HG03135 (cell line): ENCODE measurements around the gene TLE3.

Experiments used
- ATAC-seq: cut with Tn5 transposase; IDR thresholded peaks from one replicate; pipeline ENCODE4 v1.9.1; 2021; ENCODE audit warnings: mild to moderate bottlenecking, moderate library complexity; ENCODE audit not compliant: unreplicated experiment

Gene TLE3

GRCh38 chr15:70013656-70014313, 83.9 kb downstream of the TLE3 start:
- no peak for ATAC-seq

GRCh38 chr15:70012895-70013294, 84.8 kb downstream of the TLE3 start:
- no peak for ATAC-seq

- ATAC-seq = no peak
Observed at GRCh38 chr15:70008697-70009290, 88.9 kb downstream of the TLE3 start.

GRCh38 chr15:70006259-70007147, 91.2 kb downstream of the TLE3 start:
- no peak for ATAC-seq

GRCh38 chr15:70004826-70005225, 92.9 kb downstream of the TLE3 start:
- no peak for ATAC-seq

- no peak for ATAC-seq
Observed at GRCh38 chr15:70002897-70003296, 94.8 kb downstream of the TLE3 start.

GRCh38 chr15:70001859-70002258, 95.9 kb downstream of the TLE3 start:
- ATAC-seq = no peak

GRCh38 chr15:69999392-70000085, 98.2 kb downstream of the TLE3 start:
- no peak for ATAC-seq

GRCh38 chr15:69998541-69999391, 99.0 kb downstream of the TLE3 start:
- ATAC-seq = no peak

- ATAC-seq = no peak
Observed at GRCh38 chr15:69997813-69998212, 99.9 kb downstream of the TLE3 start.
